HG03064 (cell line): ENCODE measurements around the gene RAD23A.

Source experiments
- ATAC-seq: cut with Tn5 transposase; IDR thresholded peaks from one replicate; pipeline ENCODE4 v1.9.1; 2021; ENCODE audit warnings: low read depth; ENCODE audit not compliant: unreplicated experiment

The RAD23A gene

DNA sequence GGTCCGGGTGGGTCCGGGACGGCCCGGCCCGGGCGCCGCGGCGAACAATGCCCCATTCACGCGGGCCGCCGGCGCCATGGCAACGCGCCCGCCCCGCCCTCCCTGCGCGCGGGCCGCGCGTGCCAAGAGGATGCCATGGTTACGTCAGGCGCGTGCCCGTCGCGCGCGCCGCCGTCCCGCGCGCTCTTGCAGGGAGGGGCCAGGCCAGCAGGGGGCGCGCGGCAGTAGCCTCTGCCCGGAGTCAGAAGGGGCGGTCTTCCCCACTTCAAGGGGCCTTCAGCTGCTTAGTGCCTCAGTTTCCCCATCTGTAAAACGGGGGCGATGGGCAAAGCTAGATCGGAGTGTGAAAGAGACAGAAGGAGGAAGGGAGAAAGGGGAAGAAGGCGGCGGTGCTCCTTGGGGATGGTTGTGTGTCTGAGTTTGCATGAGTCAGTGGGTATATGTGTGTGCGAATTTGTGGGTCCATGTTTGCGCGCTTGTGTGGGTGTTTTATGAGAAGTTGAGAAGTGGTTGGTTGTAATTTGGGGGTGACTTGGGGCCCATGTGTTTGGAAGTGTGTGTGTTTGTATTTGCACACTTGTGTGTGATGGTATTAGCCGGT lies 38.0 kb downstream of the RAD23A start:
- no peak for ATAC-seq

DNA sequence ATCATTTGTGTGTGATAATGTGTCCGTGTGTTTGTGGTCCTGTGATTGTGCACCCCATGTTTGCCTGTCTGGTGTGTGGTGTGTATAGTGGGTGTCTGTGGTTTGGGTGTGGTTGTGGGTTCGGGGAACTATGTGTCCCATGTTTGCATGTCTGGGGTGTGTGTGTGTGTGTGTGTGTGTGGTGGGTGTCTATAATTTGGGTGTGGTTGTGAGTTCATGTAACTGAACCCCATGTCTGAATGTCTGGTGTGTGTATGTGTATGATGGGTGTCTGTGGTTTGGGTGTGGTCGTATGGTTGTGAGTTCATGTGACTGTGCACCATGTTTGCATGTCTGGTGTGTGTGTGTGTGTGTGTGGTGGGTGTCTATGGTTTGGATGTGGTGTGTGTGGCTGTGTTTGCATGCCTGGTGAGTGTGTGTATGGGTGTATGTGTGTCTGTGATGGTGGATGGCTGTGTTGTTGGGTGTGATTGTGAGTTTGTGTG lies 38.5 kb downstream of the RAD23A start:
- no peak for ATAC-seq

- no peak for ATAC-seq
Observed at GRCh38 chr19:12984683-12985048, 39.0 kb downstream of the RAD23A start.

- no peak for ATAC-seq
Observed at GRCh38 chr19:12985049-12985776, 39.6 kb downstream of the RAD23A start.

DNA sequence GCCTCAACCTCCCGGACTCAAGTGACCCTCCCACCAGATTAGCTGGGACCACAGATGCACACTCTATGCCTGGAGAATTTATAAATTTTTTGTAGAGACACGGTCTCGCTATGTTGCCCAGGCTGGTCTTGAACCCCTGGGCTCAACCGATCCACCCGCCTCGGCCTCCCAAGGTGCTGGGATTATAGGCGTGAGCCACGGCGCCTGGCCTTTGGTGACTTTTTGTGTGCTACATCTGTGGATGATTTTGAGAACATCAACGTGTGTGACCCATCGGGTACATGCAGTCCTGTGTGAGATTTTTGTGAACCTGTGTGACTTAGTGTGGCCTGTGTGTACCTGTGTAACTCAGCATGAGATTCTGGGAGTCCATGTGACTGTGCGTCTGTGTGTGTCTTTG lies 41.1 kb downstream of the RAD23A start:
- ATAC-seq: no peak

DNA sequence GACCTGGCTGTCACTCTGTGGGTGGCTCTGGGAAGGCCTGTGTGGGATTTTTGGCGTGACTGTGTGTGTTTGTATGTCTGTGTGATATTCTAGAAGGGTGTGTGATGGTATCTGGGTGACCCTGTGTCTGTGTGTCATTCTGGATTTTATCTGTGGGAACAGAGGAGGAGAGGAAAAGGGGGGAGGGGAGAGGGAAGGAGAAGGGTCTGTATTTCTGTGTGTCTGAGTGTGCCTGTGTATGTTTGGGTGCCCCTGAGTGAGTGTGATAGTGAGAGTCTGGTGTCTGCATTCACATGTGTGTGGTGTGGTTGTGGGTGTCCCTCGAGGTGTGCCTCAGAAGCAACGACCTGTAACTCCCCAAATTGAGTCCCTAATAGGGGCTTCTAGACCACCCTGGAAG lies 41.5 kb downstream of the RAD23A start:
- no peak for ATAC-seq

DNA sequence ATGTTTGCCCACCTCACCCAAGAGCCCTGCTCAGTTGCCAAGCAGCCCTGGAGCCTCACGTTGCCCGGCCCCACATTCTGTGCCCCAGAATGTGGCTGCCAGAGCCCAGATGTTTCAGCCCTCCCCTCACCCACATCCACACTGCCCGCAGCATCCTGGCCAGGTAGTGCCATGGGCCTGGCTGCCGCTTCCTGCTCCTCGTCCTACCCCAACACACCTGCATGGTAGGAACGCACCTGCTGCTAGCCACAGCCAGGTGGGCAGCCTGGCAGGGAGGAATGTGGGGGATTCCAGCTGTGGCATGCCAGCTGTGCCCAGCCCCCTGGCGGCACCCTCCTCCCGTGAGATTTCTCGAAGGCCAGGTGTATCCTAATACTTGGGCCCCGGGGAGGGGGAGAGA lies 42.1 kb downstream of the RAD23A start:
- no peak for ATAC-seq

DNA sequence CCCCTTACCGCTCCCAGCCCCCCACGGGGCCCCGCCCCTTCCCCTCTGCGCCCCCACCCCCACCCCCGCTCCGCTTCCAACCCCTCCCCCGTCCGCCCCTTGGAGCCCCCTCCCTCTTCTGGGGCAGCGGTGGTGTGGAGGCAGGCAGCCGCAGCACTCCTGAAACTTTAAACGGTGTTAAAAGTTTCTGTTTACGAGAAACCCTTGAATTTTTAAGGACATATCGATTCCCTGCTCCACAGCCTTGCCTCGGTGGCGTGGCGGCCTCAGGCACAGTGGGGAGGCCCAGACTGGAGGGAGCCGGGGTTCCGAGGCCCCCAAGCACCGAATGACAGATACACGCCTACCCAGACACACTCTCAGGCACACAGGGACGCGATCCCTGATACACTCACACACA lies 44.8 kb downstream of the RAD23A start:
- no peak for ATAC-seq

GRCh38 chr19:12990853-12991252 lies 45.2 kb downstream of the RAD23A start:
- no peak for ATAC-seq

- ATAC-seq: no peak
Observed at GRCh38 chr19:12991296-12991695, 45.6 kb downstream of the RAD23A start.

- ATAC-seq: no peak
Observed at GRCh38 chr19:12992729-12993128, 47.1 kb downstream of the RAD23A start.

- ATAC-seq: no peak
Observed at GRCh38 chr19:12993562-12993961, 47.9 kb downstream of the RAD23A start.

- ATAC-seq: no peak
Observed at GRCh38 chr19:12994701-12995595, 49.3 kb downstream of the RAD23A start, which contains the start of gene NFIX. Gene NFIX, plus strand, starts transcription at chr19:12995475. Its CDS starts 363 bp downstream, at chr19:12995838.

DNA sequence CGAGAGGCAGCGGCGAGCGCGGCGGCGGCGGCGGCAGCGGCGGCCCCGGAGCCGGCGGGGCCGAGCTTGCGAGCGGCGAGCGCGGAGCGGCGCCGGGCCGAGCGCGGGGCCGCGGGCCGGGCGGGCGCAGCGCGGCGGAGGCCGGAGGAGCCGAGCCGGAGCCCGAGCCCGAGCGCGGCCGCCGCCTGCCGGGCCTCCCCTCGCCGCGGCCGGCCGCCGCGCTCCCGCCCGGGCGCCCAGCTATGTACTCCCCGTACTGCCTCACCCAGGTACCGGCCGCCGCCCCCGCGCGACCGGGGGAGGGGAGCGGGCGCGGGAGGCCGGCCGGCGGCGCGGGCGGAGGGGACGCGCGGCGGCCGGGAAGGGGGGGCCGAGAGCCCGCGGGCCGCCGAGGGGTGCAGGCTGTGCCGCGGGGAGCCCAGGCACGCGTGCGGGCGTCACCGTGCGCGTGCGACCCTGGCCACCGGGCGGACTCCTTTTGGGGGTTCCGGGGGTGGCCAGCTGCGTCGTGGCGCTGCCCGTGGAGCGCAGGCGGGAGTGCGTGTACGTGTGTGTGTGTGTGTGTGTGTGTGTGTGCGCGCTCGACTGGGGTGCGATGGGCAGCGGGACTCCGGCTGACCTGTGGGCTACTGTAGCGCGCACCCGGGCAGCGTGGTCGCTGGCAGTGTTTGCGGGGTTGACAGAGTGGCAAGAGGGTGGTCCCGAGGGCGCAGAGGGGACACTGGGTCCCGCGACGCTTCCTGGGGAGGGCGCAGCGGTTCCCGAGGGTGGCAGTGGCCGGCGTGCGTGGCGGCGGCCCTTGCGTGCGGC lies 50.1 kb downstream of the RAD23A start:
- ATAC-seq: no peak

DNA sequence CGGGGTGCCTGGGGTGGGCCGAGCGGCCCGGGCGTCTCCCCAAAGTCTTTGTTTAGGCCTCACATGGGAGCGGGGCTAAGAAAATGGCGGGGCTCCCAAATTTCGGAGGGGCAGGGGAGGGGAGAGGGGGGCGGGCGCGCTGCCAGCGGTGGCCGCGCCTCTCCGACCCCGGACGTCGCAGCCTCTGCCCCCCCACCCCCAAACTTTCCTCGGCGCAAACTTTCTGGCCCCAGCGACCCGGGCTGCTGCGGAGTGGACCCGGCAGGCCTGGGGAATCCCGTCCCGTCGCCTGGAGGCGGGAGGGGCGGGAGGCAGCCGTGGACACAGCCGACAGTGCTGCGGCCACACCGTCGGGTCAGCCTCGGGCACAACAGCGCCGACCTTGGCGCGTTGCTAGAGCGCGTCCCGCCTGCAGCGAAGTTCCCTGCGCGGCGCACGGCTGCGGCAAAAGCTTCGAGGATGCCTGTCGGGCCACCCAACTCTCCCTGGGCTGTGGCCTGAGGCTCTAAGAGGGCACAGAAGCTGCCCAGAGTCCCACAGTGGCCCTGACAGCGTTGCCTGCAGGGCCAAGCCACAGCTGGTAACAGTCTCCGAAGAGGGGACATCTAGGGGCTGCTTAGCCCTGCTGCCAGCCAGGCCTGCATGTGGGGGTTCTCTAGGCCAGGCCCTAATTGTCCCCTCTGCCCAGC lies 50.9 kb downstream of the RAD23A start:
- ATAC-seq: no peak

- no peak for ATAC-seq
Observed at GRCh38 chr19:12997179-12997966, 51.7 kb downstream of the RAD23A start.

DNA sequence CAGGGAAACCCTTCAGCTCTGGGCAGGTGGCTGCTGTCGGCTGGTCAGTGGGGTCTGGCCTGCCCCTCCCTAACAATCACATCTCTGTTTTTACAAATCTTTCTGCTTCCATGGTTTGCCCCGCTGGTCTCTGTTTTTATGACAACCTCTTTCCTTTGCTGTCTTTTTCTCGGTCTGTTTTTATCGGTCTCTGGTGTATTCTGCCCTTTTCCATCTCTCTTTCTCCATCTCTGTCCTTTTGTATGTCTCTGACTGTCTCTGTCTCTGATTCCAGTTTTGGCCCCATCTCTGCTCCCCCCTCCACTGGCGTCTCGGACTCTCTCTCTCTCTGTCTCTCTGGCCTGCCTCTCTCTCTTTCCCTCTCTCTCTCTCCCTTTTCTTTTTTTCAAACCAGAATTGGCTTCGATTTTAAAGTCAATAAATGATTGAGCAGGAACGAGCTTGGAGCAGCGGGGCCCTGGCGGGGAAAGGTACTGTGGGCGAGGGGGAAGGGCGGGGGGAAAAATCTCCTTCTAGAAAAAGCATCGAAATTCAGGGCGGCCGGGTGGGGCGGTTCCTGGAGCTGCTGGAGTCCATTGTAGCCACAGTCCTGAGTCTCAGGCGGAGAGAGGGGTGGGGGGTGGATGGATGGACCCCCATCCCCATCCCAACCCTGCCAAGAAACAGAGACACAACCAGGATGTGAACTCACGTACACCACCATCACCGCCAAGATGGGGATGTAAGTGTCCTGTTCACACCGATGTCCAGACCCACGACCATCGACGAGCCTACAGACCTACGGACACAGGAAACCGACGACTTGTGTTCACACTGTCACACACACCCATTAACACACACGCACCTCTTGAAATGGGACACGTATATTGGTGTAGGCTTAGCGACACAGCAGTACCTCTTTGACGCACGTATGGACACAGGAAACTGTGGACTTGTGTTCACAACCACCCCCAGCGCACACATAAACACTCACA lies 52.6 kb downstream of the RAD23A start:
- ATAC-seq: no peak

DNA sequence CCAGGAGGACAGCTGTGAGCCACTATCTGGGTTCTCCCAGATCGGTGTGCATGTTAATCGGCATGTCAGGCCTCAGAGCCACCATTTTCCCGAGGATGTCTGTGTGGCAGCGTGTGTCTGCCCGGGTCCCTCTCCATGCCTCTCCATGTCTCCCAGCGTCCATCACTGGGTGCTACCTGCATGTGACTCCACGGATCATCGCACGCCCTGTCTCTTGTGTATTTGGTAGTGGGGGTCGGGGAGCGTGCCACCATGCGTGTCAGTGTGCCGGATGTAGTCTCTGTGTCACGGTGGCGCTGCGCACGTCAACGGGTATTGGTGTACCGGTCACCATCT lies 55.5 kb downstream of the RAD23A start:
- ATAC-seq: no peak
